Measurements from ENCODE around the gene ARRDC5.
"Not testable (repeated sequence)": the region's sequence is repeated elsewhere in the genome, so short reads cannot be mapped to it uniquely, and the experiment has no call there.

DNA sequence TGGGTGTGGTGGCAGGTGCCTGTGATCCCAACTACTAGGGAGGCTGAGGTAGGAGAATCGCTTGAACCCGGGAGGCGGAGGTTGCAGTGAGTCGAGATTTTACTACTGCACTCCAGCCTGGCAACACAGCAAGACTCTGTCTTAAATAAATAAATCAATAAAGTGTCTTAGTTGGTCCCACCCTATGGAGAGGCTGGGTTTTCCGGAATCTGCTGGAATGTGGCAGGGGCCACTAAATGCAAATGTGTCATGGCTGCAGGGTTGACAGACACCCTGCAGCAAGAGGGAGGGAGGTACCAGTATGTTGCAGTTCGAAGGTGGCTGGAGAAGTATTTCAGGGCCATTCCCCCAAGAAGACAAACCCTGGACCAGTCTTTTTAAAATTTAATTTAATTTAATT, 17.7 kb downstream of the ARRDC5 start:
- not testable (repeated sequence) for TF ChIP-seq EZH2, EZH2phosphoT487 (IDR thresholded peaks at IDR 0.05)
- TF ChIP-seq, protein P1, sequence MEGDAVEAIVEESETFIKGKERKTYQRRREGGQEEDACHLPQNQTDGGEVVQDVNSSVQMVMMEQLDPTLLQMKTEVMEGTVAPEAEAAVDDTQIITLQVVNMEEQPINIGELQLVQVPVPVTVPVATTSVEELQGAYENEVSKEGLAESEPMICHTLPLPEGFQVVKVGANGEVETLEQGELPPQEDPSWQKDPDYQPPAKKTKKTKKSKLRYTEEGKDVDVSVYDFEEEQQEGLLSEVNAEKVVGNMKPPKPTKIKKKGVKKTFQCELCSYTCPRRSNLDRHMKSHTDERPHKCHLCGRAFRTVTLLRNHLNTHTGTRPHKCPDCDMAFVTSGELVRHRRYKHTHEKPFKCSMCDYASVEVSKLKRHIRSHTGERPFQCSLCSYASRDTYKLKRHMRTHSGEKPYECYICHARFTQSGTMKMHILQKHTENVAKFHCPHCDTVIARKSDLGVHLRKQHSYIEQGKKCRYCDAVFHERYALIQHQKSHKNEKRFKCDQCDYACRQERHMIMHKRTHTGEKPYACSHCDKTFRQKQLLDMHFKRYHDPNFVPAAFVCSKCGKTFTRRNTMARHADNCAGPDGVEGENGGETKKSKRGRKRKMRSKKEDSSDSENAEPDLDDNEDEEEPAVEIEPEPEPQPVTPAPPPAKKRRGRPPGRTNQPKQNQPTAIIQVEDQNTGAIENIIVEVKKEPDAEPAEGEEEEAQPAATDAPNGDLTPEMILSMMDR (IDR thresholded peaks at IDR 0.05) = not testable (repeated sequence)

Measured in neural progenitor cell (in vitro differentiated cells).